Erythroblast (primary cell): ENCODE measurements around the gene VWA1.
"Not testable (repeated sequence)": the region's sequence is repeated elsewhere in the genome, so short reads cannot be mapped to it uniquely, and the experiment has no call there.

Experiments
- DNase-seq, 2 experiments: peaks; one replicate each; lab custom pipeline; 2025; lab: John Stamatoyannopoulos, UW
- GATA1 ChIP-seq: IDR thresholded peaks from 2 replicates; pipeline ENCODE4 v1.6.1; 2011; ENCODE audit warnings: low read depth, mild to moderate bottlenecking, control low read depth, low read length, moderate library complexity
- POLR2A ChIP-seq: IDR thresholded peaks from 2 replicates; pipeline ENCODE4 v1.6.1; 2011; ENCODE audit warnings: mild to moderate bottlenecking, low read length

Gene VWA1

GRCh38 chr1:1482856-1483255 is 47.4 kb downstream of the VWA1 start:
- DNase-seq, result no peak
- TF ChIP-seq GATA1, result no peak

DNA sequence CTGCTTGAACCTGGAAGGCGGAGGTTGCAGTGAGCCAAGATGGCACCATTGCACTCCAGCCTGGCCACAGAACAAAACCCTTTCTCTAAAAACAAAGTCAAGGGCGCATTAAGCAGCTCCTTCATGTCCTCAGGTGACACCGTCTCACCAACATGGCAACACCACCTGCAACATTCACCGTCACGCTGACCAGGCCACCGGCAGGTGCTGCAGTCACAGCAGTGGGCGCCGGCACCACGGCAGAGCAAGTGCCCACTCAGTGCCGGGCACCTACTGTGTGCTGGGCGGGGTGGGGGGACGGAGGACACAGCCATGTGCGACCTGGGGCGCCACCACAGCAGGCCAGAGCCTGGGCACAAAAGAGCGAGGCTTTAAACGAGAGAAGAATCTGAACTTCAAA is 48.2 kb downstream of the VWA1 start:
- DNase-seq, result no peak
- no peak for TF ChIP-seq GATA1

GRCh38 chr1:1484976-1485750 is 49.7 kb downstream of the VWA1 start:
- DNase-seq, result not testable (repeated sequence)

DNA sequence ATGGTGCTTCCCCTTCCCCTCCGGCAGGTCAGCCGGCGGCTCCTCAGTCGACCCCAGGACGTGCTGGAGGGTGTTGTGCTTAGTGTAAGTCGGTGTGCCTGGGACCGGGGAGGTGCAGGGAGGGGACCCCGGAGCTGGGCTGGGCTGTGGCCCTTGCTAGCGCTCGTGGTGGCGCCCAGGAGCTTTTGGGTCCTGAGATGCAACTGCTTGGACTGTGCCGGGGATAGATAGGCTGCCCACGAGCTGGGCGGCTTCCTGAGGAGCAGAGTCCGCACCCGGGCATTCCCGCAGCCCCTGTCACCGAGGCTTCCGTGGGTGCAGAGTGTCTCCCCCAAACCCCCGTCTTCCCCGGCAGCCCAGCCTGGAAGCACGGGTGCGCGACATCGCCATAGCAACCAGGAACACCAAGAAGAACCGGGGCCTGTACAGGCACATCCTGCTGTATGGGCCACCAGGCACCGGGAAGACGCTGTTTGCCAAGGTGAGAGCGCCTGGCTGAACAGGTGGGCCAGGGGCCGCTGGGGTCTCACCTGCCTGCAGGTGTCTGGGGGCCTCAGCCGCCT is 50.3 kb downstream of the VWA1 start:
- DNase-seq, result not testable (repeated sequence)

DNA sequence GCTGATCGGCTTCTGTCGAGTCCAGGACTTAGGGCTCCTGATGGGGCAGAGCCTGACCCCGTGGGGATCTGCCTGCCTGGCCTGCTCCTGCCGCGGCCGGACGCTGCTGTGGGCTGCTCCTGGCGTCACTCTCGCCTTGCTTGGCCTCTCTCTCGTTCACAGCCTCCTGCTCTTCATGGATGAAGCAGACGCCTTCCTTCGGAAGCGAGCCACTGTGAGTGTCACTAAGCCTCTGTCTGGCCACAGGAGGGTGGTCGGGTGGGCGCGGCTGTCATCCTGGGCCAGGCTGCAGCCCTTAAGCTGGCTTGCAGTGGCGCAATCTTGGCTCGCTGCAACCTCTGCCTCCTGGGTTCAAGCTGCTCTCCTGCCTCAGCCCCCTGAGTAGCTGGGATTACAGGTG is 52.2 kb downstream of the VWA1 start:
- DNase-seq, result no peak
- TF ChIP-seq GATA1, result no peak

DNA sequence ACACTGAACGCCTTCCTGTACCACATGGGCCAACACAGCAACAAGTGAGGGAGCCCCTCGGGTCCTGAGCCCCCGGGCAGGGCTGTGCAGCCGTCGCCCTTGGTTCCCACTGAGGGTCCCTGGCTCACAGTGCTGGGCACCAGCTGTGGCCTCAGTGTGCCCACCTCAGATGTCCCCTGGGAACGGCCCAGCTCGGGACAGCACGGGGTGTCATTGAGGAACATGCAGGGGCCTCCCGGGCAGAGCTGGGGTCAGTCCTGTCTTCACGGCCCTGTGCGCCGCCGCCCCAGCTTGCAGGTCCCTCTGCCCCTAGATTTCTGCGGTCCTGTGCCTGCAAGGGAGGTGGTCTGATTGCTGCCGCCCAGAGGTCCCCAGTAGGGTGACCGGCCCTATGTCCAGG is 53.7 kb downstream of the VWA1 start:
- no peak for DNase-seq
- TF ChIP-seq GATA1 (no peak), POLR2A (no peak)

- TF ChIP-seq GATA1 (no peak), POLR2A (no peak)
- no peak for DNase-seq
Observed at GRCh38 chr1:1489861-1490260, 54.4 kb downstream of the VWA1 start.

GRCh38 chr1:1490633-1491230 is 55.2 kb downstream of the VWA1 start:
- DNase-seq, result no peak
- TF ChIP-seq POLR2A, result no peak
- no peak for TF ChIP-seq GATA1

GRCh38 chr1:1491601-1492000 is 56.1 kb downstream of the VWA1 start:
- TF ChIP-seq POLR2A (no peak), GATA1 (no peak)
- DNase-seq, result no peak
